OCI-LY7 (cell line): ENCODE data around the gene TMEM218.

Source experiments
- EZH2phosphoT487 ChIP-seq: fragments of 200-600 bp; sonication (generic); IDR thresholded peaks from 2 replicates; pipeline ENCODE4 v1.6.1; 2018; ENCODE audit warnings: low read depth, borderline replicate concordance, mild to moderate bottlenecking, mixed run types, antibody characterized with exemption, low read length, moderate library complexity, mixed read lengths
- TF ChIP-seq, protein P1 (sequence below): fragments of 200-600 bp; sonication (generic); conservative IDR thresholded peaks from 2 replicates; pipeline ENCODE4 v1.5.1; 2014; ENCODE audit warnings: mild to moderate bottlenecking, antibody characterized with exemption, low read length, moderate library complexity, mixed read lengths

GRCh38 chr11:125141686-125142535 is 30.5 kb upstream of the TMEM218 start:
- TF ChIP-seq, protein P1, sequence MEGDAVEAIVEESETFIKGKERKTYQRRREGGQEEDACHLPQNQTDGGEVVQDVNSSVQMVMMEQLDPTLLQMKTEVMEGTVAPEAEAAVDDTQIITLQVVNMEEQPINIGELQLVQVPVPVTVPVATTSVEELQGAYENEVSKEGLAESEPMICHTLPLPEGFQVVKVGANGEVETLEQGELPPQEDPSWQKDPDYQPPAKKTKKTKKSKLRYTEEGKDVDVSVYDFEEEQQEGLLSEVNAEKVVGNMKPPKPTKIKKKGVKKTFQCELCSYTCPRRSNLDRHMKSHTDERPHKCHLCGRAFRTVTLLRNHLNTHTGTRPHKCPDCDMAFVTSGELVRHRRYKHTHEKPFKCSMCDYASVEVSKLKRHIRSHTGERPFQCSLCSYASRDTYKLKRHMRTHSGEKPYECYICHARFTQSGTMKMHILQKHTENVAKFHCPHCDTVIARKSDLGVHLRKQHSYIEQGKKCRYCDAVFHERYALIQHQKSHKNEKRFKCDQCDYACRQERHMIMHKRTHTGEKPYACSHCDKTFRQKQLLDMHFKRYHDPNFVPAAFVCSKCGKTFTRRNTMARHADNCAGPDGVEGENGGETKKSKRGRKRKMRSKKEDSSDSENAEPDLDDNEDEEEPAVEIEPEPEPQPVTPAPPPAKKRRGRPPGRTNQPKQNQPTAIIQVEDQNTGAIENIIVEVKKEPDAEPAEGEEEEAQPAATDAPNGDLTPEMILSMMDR: peak; percentile 98
- TF ChIP-seq EZH2phosphoT487: no peak
